Hematopoietic multipotent progenitor cell treated with erythropoietin and hydrocortisone succinate and interleukin-3 and kit ligand, for 4 days (in vitro differentiated cells): ENCODE results near the gene POLR2B.
"Not testable (repeated sequence)": the region's sequence is repeated elsewhere in the genome, so short reads cannot be mapped to it uniquely, and the experiment has no call there.

ENCODE experiments used
- DNase-seq: peaks from one replicate; pipeline ENCODE4 v3.0.0-alpha.2; 2015

The POLR2B gene

GRCh38 chr4:56978750-56979303, at the start of gene POLR2B:
POLR2B (plus strand) TSS chr4:56978896; CDS start chr4:56978986, 90 bp downstream.
- peak; percentile 99 for DNase-seq

GRCh38 chr4:56930638-56931037, 48.1 kb upstream of the POLR2B start:
- DNase-seq, result no peak

- DNase-seq, result no peak
Measured at GRCh38 chr4:56931924-56932323, 46.8 kb upstream of the POLR2B start.

- no peak for DNase-seq
Measured at GRCh38 chr4:56937262-56937661, 41.4 kb upstream of the POLR2B start.

- not testable (repeated sequence) for DNase-seq
Measured at GRCh38 chr4:56939826-56940225, 38.9 kb upstream of the POLR2B start.

- DNase-seq, result no peak
Measured at GRCh38 chr4:56940403-56940802, 38.3 kb upstream of the POLR2B start.

GRCh38 chr4:56940971-56941370, 37.7 kb upstream of the POLR2B start:
- DNase-seq, result no peak

- no peak for DNase-seq
Measured at GRCh38 chr4:56941403-56941802, 37.3 kb upstream of the POLR2B start.

GRCh38 chr4:56953680-56954520, 24.8 kb upstream of the POLR2B start:
- no peak for DNase-seq

- DNase-seq, result peak; percentile 77
Measured at GRCh38 chr4:56958111-56958517, 20.6 kb upstream of the POLR2B start.

GRCh38 chr4:56959100-56959499, 19.6 kb upstream of the POLR2B start:
- no peak for DNase-seq

GRCh38 chr4:56961107-56961500, 17.6 kb upstream of the POLR2B start:
- no peak for DNase-seq

GRCh38 chr4:56971383-56971782, 7.3 kb upstream of the POLR2B start:
- no peak for DNase-seq

- no peak for DNase-seq
Measured at GRCh38 chr4:56972389-56972788, 6.3 kb upstream of the POLR2B start.

- DNase-seq, result no peak
Measured at GRCh38 chr4:56972809-56973208, 5.9 kb upstream of the POLR2B start.

- no peak for DNase-seq
Measured at GRCh38 chr4:56973336-56973735, 5.4 kb upstream of the POLR2B start.

- DNase-seq, result peak; percentile 35
Measured at GRCh38 chr4:56976283-56976836, 2.3 kb upstream of the POLR2B start.

- peak; percentile 59 for DNase-seq
Measured at GRCh38 chr4:56976837-56977320, 1.8 kb upstream of the POLR2B start.

GRCh38 chr4:56977321-56978012, 1.2 kb upstream of the POLR2B start, which contains the start of gene NOA1:
NOA1 (minus strand) TSS chr4:56977606; CDS start chr4:56977585, 21 bp downstream.
- DNase-seq, result peak; percentile 99

- DNase-seq, result peak; percentile 82
Measured at GRCh38 chr4:56979421-56980072, 851 bp downstream of the POLR2B start.

GRCh38 chr4:56981795-56982201, 3.1 kb downstream of the POLR2B start:
- peak; percentile 32 for DNase-seq

- no peak for DNase-seq
Measured at GRCh38 chr4:56986192-56986591, 7.5 kb downstream of the POLR2B start.

GRCh38 chr4:56986952-56987351, 8.3 kb downstream of the POLR2B start:
- DNase-seq, result no peak
